Measurements from ENCODE around the gene TMBIM1. TPM values are rescaled to one million over a fixed set of nuclear protein-coding genes. Genes with fewer than 3 reads are reported as not detected.

The TMBIM1 gene
- total RNA-seq, 1 donor from 2014 or later, result 109 TPM

DNA sequence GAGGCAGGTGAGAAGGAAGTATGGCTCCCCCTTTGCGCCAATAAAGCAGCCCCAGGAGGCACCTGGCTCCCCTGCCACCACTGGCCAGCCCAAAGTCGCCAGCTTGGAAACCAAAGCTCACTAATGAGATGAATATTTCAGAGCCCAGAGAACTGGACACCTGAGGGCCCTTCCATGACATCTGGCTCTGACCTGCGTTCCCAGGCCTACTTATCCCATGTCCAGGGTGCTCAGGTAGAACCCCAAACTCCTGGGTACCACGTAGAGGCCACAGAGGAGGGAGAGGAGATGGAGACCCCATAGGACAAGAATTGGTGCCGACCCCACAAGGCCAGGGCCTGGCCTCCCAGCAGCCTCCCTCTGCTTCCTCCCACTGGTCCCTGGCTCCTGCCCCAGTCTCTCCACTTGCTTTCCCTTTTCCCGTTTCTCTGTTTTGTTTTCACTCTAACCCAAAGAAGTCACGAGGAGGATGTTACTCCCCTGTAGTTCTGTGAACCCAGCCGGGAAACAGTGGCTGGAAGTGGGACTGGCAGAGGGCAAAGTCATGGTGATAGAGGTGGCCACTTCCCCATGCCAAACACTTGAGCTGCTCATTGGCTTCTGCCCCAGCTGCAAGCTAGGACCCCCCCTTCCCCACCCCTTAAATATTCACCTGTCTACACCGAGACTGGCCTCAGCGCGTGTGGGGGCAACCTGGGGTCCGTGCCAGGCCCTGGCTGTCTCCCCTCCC is 820 bp downstream of the TMBIM1 start:
- peak overlapping the region; percentile 72 for H3K4me3 ChIP-seq (ENCODE audit: low read depth, low read length)
- TF ChIP-seq, protein P1, sequence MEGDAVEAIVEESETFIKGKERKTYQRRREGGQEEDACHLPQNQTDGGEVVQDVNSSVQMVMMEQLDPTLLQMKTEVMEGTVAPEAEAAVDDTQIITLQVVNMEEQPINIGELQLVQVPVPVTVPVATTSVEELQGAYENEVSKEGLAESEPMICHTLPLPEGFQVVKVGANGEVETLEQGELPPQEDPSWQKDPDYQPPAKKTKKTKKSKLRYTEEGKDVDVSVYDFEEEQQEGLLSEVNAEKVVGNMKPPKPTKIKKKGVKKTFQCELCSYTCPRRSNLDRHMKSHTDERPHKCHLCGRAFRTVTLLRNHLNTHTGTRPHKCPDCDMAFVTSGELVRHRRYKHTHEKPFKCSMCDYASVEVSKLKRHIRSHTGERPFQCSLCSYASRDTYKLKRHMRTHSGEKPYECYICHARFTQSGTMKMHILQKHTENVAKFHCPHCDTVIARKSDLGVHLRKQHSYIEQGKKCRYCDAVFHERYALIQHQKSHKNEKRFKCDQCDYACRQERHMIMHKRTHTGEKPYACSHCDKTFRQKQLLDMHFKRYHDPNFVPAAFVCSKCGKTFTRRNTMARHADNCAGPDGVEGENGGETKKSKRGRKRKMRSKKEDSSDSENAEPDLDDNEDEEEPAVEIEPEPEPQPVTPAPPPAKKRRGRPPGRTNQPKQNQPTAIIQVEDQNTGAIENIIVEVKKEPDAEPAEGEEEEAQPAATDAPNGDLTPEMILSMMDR (conservative IDR thresholded peaks at IDR 0.05; ENCODE audit: low read depth, low read length), result no peak
- no peak for DNase-seq (ENCODE audit: low read depth)

DNA sequence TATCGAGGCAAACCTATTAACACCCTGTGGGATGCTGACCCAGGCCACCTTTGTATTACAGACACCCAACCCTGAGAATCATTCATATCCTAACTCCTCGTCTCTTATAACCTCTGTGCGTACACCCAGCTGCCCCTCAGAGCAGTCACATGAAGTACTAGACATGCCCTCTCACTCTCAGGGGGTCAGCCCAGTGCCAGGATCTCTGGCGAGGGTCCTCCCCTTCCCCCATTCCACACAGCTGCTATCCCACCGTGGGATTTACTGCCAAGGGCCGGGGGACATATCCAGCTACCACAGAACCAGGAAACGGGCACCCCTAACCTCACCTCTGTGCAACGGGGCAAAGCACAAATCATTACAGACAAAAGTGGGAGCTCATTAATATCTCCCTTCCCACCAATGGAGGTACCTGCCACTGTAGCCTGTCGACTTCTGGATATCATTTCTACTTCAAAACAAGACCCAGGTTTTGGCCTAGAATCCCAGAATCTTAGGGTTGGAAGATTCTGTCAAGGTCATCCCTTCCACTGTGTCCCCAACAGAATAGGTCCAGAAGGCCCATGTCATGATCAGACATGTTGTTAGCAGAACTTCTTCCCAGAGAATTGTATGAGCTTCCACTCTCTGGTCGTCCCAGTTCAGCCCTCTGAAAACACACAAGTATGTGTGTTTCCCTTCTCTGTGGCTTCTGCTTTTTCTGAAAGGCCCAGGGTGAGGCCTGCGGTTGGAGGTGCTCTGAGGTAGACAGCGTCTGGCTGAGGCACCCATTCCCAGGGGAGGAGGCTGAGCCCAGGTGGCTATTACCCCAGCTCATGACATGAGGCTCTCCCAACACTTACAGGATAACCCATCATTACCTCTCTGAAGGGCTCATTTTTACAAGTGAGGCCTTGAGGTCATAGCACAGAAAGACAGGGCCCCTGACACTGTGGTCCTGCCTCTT is 1.7 kb downstream of the TMBIM1 start:
- TF ChIP-seq, protein P1 (conservative IDR thresholded peaks at IDR 0.05; ENCODE audit: low read depth, low read length), result no peak
- DNase-seq (ENCODE audit: low read depth), result no peak
- H3K4me3 ChIP-seq (ENCODE audit: low read depth, low read length), result peak overlapping the region; percentile 72

DNA sequence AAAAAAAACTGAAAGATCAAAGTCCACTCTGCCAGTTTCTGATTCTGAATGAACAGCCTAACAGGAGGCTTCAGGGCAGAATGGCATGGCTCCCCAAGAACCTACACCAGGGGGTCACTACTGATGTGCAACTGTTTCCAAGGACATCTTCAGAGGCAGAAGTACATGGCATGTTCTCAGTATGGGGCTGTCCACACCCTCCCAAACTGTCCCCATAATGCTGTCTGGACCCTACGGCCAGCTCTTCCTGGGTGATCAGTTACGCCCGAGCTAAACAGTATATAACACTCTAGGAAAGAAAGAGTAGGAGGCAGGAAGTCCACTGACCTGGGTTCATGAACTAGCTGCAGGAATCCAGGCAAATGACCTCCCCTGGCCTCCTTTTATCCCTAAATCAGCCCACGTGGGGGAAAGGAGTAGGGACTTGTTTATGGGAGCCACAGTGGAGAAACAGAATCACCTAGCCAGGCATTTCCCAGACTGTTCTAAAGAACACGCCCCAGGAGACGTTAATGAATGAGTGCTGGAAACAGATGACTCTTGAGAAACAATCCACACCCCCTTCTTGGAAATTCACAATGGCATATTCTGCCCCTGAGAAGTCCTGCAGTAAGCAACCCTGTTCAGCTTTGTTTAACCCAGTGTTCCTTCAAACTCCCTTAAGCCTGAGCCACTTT is 2.5 kb downstream of the TMBIM1 start:
- peak overlapping the region; percentile 72 for H3K4me3 ChIP-seq (ENCODE audit: low read depth, low read length)
- TF ChIP-seq, protein P1 (conservative IDR thresholded peaks at IDR 0.05; ENCODE audit: low read depth, low read length), result no peak
- peak; percentile 61 for DNase-seq (ENCODE audit: low read depth)

DNA sequence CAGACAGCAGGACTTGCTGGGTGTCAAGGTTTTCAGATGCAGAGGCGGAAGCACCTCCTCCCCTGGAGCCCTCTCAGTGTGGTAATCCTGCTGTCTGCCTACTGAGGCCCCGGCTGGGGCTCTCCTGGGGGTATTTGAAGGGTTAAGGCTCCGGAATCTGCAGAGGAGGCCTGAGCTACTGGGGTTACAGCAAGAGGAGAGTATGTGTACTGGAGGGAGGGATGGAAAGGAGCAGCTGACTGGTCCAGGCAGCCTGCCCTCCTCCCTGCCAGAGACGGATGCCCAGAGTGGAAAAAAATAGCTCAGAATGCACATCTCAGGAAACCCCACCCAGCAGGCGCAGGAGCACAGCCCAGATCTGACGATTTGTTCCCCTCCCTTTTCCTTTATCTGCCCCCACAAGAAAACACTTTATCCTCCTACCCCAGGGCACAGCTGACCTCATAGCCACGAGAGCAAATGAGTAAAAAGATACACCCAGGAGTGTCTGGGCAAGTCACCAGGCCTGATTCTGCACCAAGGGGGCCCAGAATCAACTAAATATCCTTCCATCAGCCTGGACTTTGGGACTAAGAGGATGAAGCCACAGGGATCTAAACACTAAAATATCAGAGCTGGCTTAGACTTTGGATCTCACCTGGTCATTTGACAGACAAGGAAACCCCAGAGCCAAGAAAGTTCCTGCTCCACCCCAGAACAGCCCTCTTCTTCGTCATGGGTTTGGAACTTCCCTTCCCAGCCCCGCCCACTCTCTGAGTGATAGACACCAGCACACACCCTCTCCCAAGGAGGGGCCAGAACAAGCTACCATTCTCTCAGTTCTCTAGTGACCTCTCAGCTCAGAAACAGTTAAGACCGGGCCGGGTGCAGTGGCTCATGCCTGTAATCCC is 5.5 kb downstream of the TMBIM1 start:
- peak overlapping the region; percentile 58 for H3K4me3 ChIP-seq (ENCODE audit: low read depth, low read length)
- peak; percentile 86 for DNase-seq (ENCODE audit: low read depth)
- TF ChIP-seq, protein P1 (conservative IDR thresholded peaks at IDR 0.05; ENCODE audit: low read depth, low read length), result no peak

DNA sequence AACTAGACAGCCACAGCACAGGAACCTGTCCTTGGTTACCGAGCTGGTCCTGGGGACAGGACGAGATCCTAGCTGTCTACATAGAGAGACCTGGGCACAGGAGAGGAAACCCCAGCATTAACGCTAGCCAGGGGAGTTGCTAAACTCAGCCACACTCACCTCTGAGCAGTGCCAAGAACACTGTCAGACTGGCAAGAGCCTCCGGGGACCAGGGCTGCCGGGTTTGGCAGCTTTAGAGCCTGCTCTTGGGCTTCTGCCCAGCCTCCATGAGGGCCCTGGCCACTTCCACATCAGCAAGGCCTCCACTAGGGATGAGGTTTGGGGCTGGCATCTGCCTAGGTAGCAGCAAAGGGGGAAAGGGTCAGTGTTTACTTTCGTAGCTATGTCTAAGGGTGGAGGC is 6.7 kb downstream of the TMBIM1 start:
- TF ChIP-seq, protein P1 (conservative IDR thresholded peaks at IDR 0.05; ENCODE audit: low read depth, low read length), result no peak
- DNase-seq (ENCODE audit: low read depth), result no peak
- H3K4me3 ChIP-seq (ENCODE audit: low read depth, low read length), result peak overlapping the region; percentile 58

Measured in epithelial cell of proximal tubule (primary cell).